Posterior cingulate gyrus (tissue), 11 donors: ENCODE results near the gene PON2.
A peak's percentile ranks its signal among the peaks of the same experiment; 100 is the strongest.

ENCODE experiments used
- DNase-seq, 10 donors: peaks; one replicate each; pipeline versions ENCODE4 v3.0.0 to v3.0.0-alpha.2; 2020 to 2021; ENCODE audit warnings: mixed read lengths in 3 of 10
- intact Hi-C: fragments of 100-400 bp; cut with DNase I; formaldehyde crosslinking; loops from one replicate; pipeline ENCODE4 v1.15.1; 2023

The PON2 gene

GRCh38 chr7:95454438-95455045, 19.7 kb upstream of the PON2 start:
- DNase-seq: no peak
- intact Hi-C loops: no loop called here

DNA sequence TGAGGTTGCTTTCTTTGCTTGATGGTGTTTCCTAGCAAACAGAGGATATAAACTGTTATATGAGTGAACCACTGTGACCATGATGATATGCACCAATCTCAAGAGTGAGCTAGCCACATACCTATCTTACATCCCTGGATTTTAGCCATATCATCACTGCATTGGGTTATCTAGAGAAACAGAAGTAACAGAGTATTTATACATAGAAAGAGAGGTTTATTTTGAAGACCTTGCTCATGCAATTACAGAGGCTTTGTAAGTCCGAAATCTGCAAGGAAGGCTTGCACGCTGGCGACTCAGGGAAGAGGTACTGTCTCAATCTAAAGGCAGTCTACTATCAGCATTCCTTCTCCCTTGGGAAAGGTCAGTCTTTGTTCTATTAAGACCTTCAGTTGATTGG, 11.8 kb upstream of the PON2 start:
- no peak for DNase-seq
- intact Hi-C loops: no loop called here

GRCh38 chr7:95444796-95445195, 10.0 kb upstream of the PON2 start:
- intact Hi-C loops: no loop called here
- DNase-seq: no peak

DNA sequence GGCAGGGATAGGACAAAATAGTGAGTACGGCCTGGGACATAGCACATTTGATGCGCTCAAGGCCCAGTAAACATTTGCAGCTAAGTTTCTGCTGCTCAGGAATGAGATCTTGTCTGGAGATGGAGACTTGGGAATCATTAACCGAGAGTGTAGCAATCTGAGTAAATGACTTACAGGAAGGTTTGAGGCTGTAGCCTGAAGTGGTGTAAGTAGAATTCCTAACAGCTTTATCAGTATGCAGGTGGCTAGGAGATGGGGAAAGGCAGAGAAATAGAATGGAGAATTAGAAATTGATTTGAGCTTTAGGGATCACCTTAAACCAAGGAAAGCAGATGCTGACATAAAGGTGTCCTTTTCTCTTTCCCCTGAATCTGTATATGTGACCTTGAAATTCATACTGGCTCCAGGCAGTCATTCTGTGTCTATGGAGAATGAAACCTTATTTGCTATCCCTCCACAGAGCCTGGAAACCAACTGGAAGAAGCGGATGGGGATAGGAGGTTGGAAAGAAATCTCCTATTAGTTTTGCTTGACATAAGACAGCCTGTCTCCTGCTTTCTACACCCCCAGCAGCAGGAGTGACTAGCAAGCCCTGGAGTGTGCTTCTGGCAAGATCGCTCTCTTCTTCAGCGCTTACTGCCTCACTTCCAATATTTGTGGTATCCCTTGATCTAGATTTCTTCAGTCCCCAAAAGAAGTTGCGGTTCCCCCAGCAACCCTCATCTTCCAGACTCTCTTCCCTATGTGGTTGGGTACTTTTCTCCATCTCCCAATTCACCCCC, 6.4 kb upstream of the PON2 start:
- intact Hi-C loops: no loop called here
- no peak for DNase-seq

GRCh38 chr7:95440394-95441038, 5.7 kb upstream of the PON2 start:
- DNase-seq: no peak
- intact Hi-C loops: no loop called here

GRCh38 chr7:95436407-95436806, 1.6 kb upstream of the PON2 start:
- DNase-seq: no peak
- intact Hi-C loops: no loop called here

DNA sequence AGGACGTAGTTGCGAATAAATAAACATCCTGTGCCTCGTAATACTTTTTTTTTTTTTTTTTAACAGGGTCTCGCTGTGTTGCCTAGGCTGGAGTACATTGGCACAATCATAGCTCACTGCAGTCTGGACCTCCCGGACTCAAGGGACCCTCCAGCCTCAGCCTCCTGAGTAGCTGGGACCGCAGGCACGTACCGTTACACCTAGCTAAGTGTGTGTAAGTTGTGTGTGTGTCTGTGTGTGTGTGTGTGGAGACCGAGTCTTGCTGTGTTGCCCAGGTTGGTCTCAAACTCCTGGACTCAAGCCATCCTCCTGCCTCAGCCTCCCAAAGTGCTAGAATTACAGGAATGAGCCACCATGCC, 573 bp upstream of the PON2 start:
- DNase-seq: no peak
- intact Hi-C loops: no loop called here

GRCh38 chr7:95433952-95434556, 774 bp downstream of the PON2 start:
- intact Hi-C loops: no loop called here
- DNase-seq: no peak

GRCh38 chr7:95433129-95433528, 1.7 kb downstream of the PON2 start:
- intact Hi-C loops: no loop called here
- no peak for DNase-seq

DNA sequence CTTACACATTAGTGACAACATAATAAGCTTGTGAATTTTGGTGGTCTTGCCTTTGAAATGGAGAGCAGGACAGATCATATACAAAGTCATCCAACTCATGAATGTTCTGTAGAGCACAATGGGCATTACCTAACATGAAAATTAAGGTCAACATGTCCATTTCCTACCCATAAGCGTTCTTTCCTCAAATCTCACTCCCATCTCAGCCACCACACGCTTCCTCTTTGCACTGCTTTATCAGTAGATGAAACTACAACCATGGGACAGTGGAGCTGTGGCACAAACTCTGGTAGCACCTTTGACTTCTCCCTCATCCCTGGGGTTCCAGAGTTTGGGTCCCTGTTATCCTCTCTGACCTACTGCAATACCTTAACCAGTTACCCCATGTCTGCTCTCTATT, 2.2 kb downstream of the PON2 start:
- intact Hi-C loops: no loop called here
- DNase-seq: no peak

DNA sequence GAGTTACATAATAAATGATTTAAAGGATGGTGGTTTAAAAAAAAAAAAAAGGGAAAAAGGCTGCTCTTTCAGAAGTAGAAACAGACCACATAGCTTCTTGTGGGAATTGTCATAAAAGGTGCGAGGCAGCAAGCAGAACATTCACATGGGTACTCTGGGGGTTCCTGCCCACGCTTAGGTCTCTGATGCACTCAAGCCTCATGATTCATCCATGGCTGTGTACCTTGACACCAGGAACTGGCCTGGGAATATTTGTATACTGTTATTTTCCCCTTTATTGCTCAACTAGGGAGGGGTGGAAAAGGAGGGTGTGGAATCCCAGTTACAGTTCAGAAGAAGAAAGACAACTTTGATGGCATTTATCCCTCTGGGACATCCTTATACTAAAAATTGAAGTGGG, 4.0 kb downstream of the PON2 start:
- intact Hi-C loops: no loop called here
- no peak for DNase-seq

DNA sequence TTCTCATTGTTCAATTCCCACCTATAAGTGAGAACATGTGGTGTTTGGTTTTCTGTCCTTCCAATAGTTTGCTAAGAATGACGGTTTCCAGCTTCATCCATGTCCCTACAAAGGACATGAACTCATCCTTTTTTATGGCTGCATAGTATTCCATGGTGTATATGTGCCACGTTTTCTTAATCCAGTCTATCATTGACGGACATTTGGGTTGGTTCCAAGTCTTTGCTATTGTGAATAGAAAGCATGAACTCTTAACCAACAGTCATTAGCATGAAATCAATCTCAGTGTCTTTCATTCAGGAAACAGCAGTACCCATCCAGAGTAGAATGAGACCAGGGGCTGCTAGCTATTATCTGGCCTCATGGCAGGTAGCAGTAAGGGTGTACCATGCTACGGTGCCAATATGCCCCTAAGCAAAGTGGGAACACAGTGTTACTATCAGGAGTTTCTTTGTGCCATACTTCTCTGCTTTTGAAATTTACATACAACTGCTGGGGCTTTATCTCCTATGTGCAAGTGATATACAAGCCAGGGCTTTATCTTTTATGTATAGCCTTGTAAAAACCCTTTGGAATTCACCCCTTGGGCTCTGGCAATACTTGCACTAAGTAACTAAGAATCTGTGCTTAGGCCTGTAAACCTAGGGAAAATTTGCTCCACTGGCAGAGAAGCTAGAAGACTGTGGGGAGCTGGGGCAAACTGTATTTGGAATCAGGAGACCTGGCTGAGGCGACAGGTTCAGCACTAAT, 5.4 kb downstream of the PON2 start:
- intact Hi-C loops: no loop called here
- DNase-seq: no peak

DNA sequence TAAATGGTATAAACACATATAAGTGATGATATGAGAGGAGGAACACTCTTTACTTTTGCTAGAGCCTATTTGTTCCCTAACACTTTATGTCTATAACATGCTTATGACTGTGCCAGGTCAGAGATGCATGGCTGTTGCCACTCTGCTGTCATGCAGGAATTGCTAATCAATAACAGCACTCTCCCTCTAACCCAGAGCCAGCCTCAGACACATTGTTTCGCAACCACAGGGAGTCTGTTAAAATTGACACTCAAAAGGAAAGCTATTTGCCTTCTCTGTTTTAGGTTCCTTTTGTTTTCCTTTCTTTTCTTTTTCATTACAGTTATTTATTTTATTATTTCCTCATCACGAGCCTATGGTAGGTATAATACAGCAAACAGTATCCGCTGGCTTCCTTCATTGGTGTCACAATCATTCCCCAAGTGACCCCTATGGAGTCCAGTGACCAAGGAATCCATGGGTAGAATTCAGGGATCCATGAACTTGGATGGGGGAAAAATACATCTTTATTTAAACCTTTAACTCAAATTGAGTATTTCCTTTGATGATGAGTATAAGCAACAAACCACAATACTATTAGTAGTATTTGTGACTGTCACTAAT, 6.8 kb downstream of the PON2 start:
- DNase-seq: no peak
- intact Hi-C loops: no loop called here

- intact Hi-C loops: no loop called here
- peak in 2 of 10 donors; percentile 14 to 20 for DNase-seq
Measured at GRCh38 chr7:95427166-95427565, 7.7 kb downstream of the PON2 start.

GRCh38 chr7:95425694-95426093, 9.1 kb downstream of the PON2 start:
- no peak for DNase-seq
- intact Hi-C loops: no loop called here

DNA sequence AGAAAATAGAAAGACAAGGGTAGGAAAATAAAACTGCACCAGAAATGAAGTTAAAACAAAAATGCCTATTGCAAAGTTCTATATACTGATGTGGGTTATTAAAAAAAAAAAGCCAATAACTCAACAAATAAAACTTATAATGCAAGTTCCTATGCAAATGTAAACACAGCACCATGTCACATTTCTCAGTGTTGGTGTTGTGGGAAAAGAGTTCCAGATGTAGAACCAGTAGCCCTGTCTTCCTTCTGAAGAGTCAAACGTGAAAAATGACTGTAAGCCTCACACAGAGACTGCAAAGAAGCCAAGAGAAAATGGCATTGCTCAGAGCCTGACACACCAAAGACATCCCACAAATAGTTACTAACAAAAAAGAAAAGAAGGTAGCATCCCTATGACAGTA, 10.1 kb downstream of the PON2 start:
- intact Hi-C loops: no loop called here
- no peak for DNase-seq

DNA sequence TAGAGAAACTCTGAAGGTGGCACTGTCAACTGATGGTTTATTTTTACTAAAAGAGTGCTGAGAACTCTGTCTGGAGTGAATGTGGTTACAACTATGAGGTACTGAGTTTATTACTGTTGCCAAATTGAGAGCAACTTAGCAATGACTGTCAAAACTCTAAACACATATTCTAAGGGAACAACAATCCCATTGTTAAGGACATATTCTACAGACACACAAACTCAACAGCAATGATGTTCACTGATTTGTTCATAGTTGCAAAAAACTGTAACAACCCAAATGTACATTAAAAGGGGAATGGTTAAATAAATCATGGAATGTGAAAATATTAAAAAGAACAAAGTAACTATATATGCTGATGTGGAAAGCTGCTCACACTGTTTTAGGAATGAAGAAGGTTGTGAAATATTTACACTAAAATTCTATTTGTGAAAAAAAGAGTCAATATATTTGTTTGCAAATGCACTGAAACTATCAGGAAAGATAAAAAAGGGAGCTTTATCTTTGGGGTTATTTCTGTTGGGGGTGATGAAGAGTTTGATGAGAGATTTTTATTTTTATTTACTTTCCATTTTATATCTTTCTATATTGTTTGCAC, 12.9 kb downstream of the PON2 start:
- DNase-seq: no peak
- intact Hi-C loops: no loop called here

GRCh38 chr7:95421000-95421846, 13.6 kb downstream of the PON2 start:
- intact Hi-C loops: no loop called here
- DNase-seq: peak in 1 of 10 donors; percentile 38

DNA sequence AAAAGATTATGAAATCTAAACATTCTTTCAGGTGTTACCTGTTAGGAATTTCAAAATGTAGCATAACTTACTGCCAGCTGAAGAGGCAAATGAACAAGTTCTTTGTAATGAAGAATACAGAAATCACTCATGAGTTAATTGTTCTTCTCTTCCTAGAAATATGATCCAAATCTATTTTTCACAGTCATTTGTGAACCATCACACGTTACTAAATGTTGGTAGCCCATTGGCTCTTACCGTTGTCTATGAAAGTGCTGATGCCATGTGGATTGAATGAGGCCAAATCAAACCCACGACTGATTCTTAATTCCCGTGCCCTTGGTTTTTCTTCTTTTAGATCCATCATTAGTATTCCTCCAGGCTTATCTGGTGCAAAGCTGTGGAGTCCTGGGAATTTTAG, 22.8 kb downstream of the PON2 start:
- intact Hi-C loops: no loop called here
- DNase-seq: no peak
